ENCODE measurements around the gene SLC1A5.
"Not testable (repeated sequence)": the region's sequence is repeated elsewhere in the genome, so short reads cannot be mapped to it uniquely, and the experiment has no call there.

The SLC1A5 gene

GRCh38 chr19:46766569-46767317 lies 21.7 kb downstream of the SLC1A5 start:
- no peak for DNase-seq

GRCh38 chr19:46764817-46765291 lies 23.5 kb downstream of the SLC1A5 start:
- DNase-seq = no peak

- DNase-seq = no peak
Measured at GRCh38 chr19:46762245-46762890, 26.0 kb downstream of the SLC1A5 start.

- no peak for DNase-seq
Measured at GRCh38 chr19:46761418-46761831, 27.0 kb downstream of the SLC1A5 start.

GRCh38 chr19:46760897-46761296 lies 27.5 kb downstream of the SLC1A5 start:
- DNase-seq = not testable (repeated sequence)

- no peak for DNase-seq
Measured at GRCh38 chr19:46760363-46760762, 28.0 kb downstream of the SLC1A5 start.

GRCh38 chr19:46759817-46760333 lies 28.5 kb downstream of the SLC1A5 start:
- peak; percentile 45 for DNase-seq

- DNase-seq = no peak
Measured at GRCh38 chr19:46759206-46759605, 29.2 kb downstream of the SLC1A5 start.

- DNase-seq = no peak
Measured at GRCh38 chr19:46756544-46756888, 31.9 kb downstream of the SLC1A5 start.

GRCh38 chr19:46755853-46756543 lies 32.4 kb downstream of the SLC1A5 start:
- no peak for DNase-seq

GRCh38 chr19:46755077-46755852 lies 33.1 kb downstream of the SLC1A5 start:
- DNase-seq = no peak

GRCh38 chr19:46753420-46754155 lies 34.8 kb downstream of the SLC1A5 start:
- DNase-seq = no peak

- DNase-seq = no peak
Measured at GRCh38 chr19:46748325-46749109, 39.9 kb downstream of the SLC1A5 start.

- no peak for DNase-seq
Measured at GRCh38 chr19:46746281-46747057, 41.9 kb downstream of the SLC1A5 start, which contains the start of gene STRN4. Gene STRN4 (minus strand): TSS chr19:46746450. CDS start chr19:46746430, 20 bp downstream.

- DNase-seq = no peak
Measured at GRCh38 chr19:46745521-46746280, 42.7 kb downstream of the SLC1A5 start, which contains the start of gene FKRP. Gene FKRP (plus strand): TSS chr19:46746057. CDS start chr19:46755451, 9,394 bp downstream.

- DNase-seq = no peak
Measured at GRCh38 chr19:46745030-46745429, 43.4 kb downstream of the SLC1A5 start.

GRCh38 chr19:46744005-46744691 lies 44.2 kb downstream of the SLC1A5 start:
- no peak for DNase-seq

GRCh38 chr19:46742926-46743480 lies 45.4 kb downstream of the SLC1A5 start:
- DNase-seq = no peak
